ENCODE data around the gene SCN8A.

GRCh38 chr12:51823875-51824565 is 233.0 kb downstream of the SCN8A start:
- TF ChIP-seq POLR2AphosphoS5 (IDR thresholded peaks at IDR 0.05; ENCODE audit: insufficient read depth, low read depth, low read length) (no peak), CTCF (IDR thresholded peaks at IDR 0.05; ENCODE audit: extremely low read depth in 1 of 2, insufficient read depth in 1 of 2, low read depth in 1 of 2, low read length in 2 of 2) (peak; percentile 60 to 68), POLR2A (IDR thresholded peaks at IDR 0.05; ENCODE audit: low read depth, low read length) (no peak), EZH2 (IDR thresholded peaks at IDR 0.05; ENCODE audit: borderline replicate concordance, low read depth, low read length, severe bottlenecking) (no peak), MAX (IDR thresholded peaks at IDR 0.05; ENCODE audit: insufficient read depth, insufficient read length) (no peak)

Data from endothelial cell of umbilical vein (primary cell).